ENCODE results near the gene KDM3B.
A peak's percentile ranks its signal among the peaks of the same experiment; 100 is the strongest.
"Not testable (repeated sequence)": the region's sequence is repeated elsewhere in the genome, so short reads cannot be mapped to it uniquely, and the experiment has no call there.

The KDM3B gene

GRCh38 chr5:138468133-138468965, 115.9 kb downstream of the KDM3B start:
- DNase-seq = peak; percentile 12

GRCh38 chr5:138468966-138469539, 116.6 kb downstream of the KDM3B start:
- no peak for DNase-seq

GRCh38 chr5:138469540-138470321, 117.2 kb downstream of the KDM3B start:
- peak; percentile 84 for DNase-seq

- no peak for DNase-seq
Measured at GRCh38 chr5:138470322-138471051, 118.0 kb downstream of the KDM3B start.

- DNase-seq = no peak
Measured at GRCh38 chr5:138471052-138471361, 118.5 kb downstream of the KDM3B start.

- DNase-seq = no peak
Measured at GRCh38 chr5:138472353-138472752, 119.9 kb downstream of the KDM3B start.

GRCh38 chr5:138473151-138473550, 120.7 kb downstream of the KDM3B start:
- DNase-seq = not testable (repeated sequence)

- no peak for DNase-seq
Measured at GRCh38 chr5:138476918-138477317, 124.4 kb downstream of the KDM3B start.

GRCh38 chr5:138482638-138483037, 130.2 kb downstream of the KDM3B start:
- no peak for DNase-seq
